IMR-90 (cell line): Measurements from ENCODE around the gene DCAF5. TPM values are rescaled to one million over a fixed set of nuclear protein-coding genes. Genes with fewer than 3 reads are reported as not detected.

Experiments used
- ATAC-seq: fragments of 200-7000 bp; cut with Tn5 transposase; 2 replicates; pipeline ENCODE4 v1.9.1; 2020; ENCODE audit warnings: low read depth, mild to moderate bottlenecking, moderate library complexity
- BruUV-seq: library from RNA; stranded (reverse); fragments of 400-500 nt; replicated peaks from 2 replicates; lab custom pipeline; 2021; lab: Mats Ljungman, UMichigan
- CTCF ChIA-PET: fragments of 300-600 bp; formaldehyde crosslinking; extraction: SDS; loops from one replicate; lab custom pipeline; 2021; ENCODE audit warnings: antibody characterized with exemption; lab: Yijun Ruan, JAX
- POLR2A ChIA-PET: fragments of 300-600 bp; sonication (Branson Sonifier 250); formaldehyde crosslinking; loops from one replicate; lab custom pipeline; 2022; ENCODE audit warnings: antibody characterized with exemption; ENCODE audit not compliant: unreplicated experiment; lab: Charles Lee
- DNase-seq: peaks from one replicate; pipeline ENCODE4 v3.0.0; 2013
- H2AFZ ChIP-seq: replicated peaks from 2 replicates; pipeline ENCODE3; 2013; ENCODE audit warnings: low read length, mild to moderate bottlenecking; ENCODE audit not compliant: poor library complexity
- H2AK5ac ChIP-seq: 2 replicates; pipeline ENCODE4 v1.6.1; 2013; ENCODE audit warnings: low read depth, low read length, inconsistent platforms
- H2AK9ac ChIP-seq: replicated peaks from 2 replicates; pipeline ENCODE3; 2013; ENCODE audit warnings: mild to moderate bottlenecking, low read depth, low read length, moderate library complexity; ENCODE audit not compliant: poor library complexity
- H2BK120ac ChIP-seq: 2 replicates; pipeline ENCODE4 v1.6.1; 2013; ENCODE audit warnings: low read depth, low read length, inconsistent platforms
- H2BK15ac ChIP-seq: 3 replicates; pipeline ENCODE4 v1.6.1; 2013; ENCODE audit warnings: low read depth, low read length, inconsistent platforms
- H2BK20ac ChIP-seq: 2 replicates; pipeline ENCODE4 v1.6.1; 2013; ENCODE audit warnings: low read depth, mild to moderate bottlenecking, inconsistent platforms, low read length, moderate library complexity
- H2BK5ac ChIP-seq: 2 replicates; pipeline ENCODE4 v1.6.1; 2013; ENCODE audit warnings: mild to moderate bottlenecking, low read depth, low read length, inconsistent platforms; ENCODE audit not compliant: poor library complexity, severe bottlenecking
- H3K14ac ChIP-seq: replicated peaks from 2 replicates; pipeline ENCODE4 v1.6.1; 2013; ENCODE audit warnings: low read depth, low read length, inconsistent platforms
- H3K18ac ChIP-seq: 2 replicates; pipeline ENCODE4 v1.6.1; 2013; ENCODE audit warnings: low read depth, low read length, control low read depth
- H3K23ac ChIP-seq: 2 replicates; pipeline ENCODE4 v1.6.1; 2013; ENCODE audit warnings: low read depth, low read length, inconsistent platforms
- H3K27ac ChIP-seq: 2 replicates; pipeline ENCODE4 v1.5.1; 2013; ENCODE audit warnings: mild to moderate bottlenecking, control low read depth, low read length; ENCODE audit not compliant: insufficient read depth
- H3K27me3 ChIP-seq: 2 replicates; pipeline ENCODE4 v1.6.1; 2013; ENCODE audit warnings: low read length; ENCODE audit not compliant: control insufficient read depth, insufficient read depth
- H3K36me3 ChIP-seq: 2 replicates; pipeline ENCODE4 v1.6.1; 2013; ENCODE audit warnings: low read length, mixed read lengths; ENCODE audit not compliant: control insufficient read depth, insufficient read depth
- H3K4ac ChIP-seq: 2 replicates; pipeline ENCODE4 v1.6.1; 2013; ENCODE audit warnings: low read depth, low read length, inconsistent platforms
- H3K4me1 ChIP-seq: 2 replicates; pipeline ENCODE4 v1.6.1; 2013; ENCODE audit warnings: low read length, mixed read lengths; ENCODE audit not compliant: control insufficient read depth, insufficient read depth
- H3K4me2 ChIP-seq: 2 replicates; pipeline ENCODE4 v1.6.1; 2013; ENCODE audit warnings: low read depth, mild to moderate bottlenecking, control low read depth, low read length, moderate library complexity
- H3K4me3 ChIP-seq: 2 replicates; pipeline ENCODE4 v1.5.1; 2013; ENCODE audit warnings: low read depth, mild to moderate bottlenecking, control low read depth, low read length, moderate library complexity; ENCODE audit not compliant: insufficient read depth
- H3K56ac ChIP-seq: 2 replicates; pipeline ENCODE4 v1.6.1; 2013; ENCODE audit warnings: low read length, inconsistent platforms; ENCODE audit not compliant: insufficient read depth; ENCODE audit errors: extremely low read depth
- H3K79me1 ChIP-seq, 2 experiments: 2 replicates each; pipeline ENCODE4 v1.6.1; 2013; ENCODE audit warnings: low read length in 2 of 2, inconsistent platforms in 1 of 2, low read depth in 1 of 2
- H3K9ac ChIP-seq: 2 replicates; pipeline ENCODE4 v1.6.1; 2013; ENCODE audit warnings: low read depth, low read length, control low read depth
- H3K9me1 ChIP-seq: 2 replicates; pipeline ENCODE4 v1.6.1; 2013; ENCODE audit warnings: low read length, inconsistent platforms; ENCODE audit not compliant: insufficient read depth
- H3K9me3 ChIP-seq: 2 replicates; pipeline ENCODE4 v1.6.1; 2013; ENCODE audit warnings: low read length; ENCODE audit not compliant: control insufficient read depth, insufficient read depth
- H4K20me1 ChIP-seq: 2 replicates; pipeline ENCODE4 v1.6.1; 2013; ENCODE audit warnings: low read length, inconsistent platforms; ENCODE audit not compliant: insufficient read depth
- H4K5ac ChIP-seq: 2 replicates; pipeline ENCODE4 v1.6.1; 2013; ENCODE audit warnings: mild to moderate bottlenecking, low read depth, low read length, control low read depth
- H4K8ac ChIP-seq, 2 experiments: 2 replicates each; pipeline ENCODE4 v1.6.1; 2013; ENCODE audit warnings: low read depth in 2 of 2, low read length in 2 of 2, control low read depth in 1 of 2, inconsistent platforms in 1 of 2
- H4K91ac ChIP-seq: 2 replicates; pipeline ENCODE4 v1.6.1; 2013; ENCODE audit warnings: low read depth, low read length, inconsistent platforms; ENCODE audit not compliant: insufficient read depth
- BHLHE40 ChIP-seq: fragments of 150-350 bp; IDR thresholded peaks from 2 replicates; pipeline ENCODE4 v1.6.1; 2016; ENCODE audit warnings: mild to moderate bottlenecking, low read depth, low read length
- CEBPB ChIP-seq: IDR thresholded peaks from 2 replicates; pipeline ENCODE4 v1.6.1; 2012; ENCODE audit warnings: low read depth, low read length, improper control_type of control experiment
- CHD1 ChIP-seq: IDR thresholded peaks from 2 replicates; pipeline ENCODE4 v1.6.1; 2012; ENCODE audit warnings: low read depth, low read length, improper control_type of control experiment
- CTCF ChIP-seq: conservative IDR thresholded peaks from 2 replicates; pipeline ENCODE4 v1.5.1; 2012; ENCODE audit warnings: mild to moderate bottlenecking, low read depth, low read length, improper control_type of control experiment
- ELK1 ChIP-seq: fragments of 150-350 bp; IDR thresholded peaks from 2 replicates; pipeline ENCODE4 v1.6.1; 2016; ENCODE audit warnings: low read depth, mild to moderate bottlenecking, low read length, moderate library complexity, borderline replicate concordance
- FOS ChIP-seq: fragments of 150-350 bp; IDR thresholded peaks from 2 replicates; pipeline ENCODE4 v1.6.1; 2016; ENCODE audit warnings: low read depth, low read length
- MAFK ChIP-seq: IDR thresholded peaks from 2 replicates; pipeline ENCODE4 v1.6.1; 2012; ENCODE audit warnings: low read depth, low read length, improper control_type of control experiment
- MAZ ChIP-seq: IDR thresholded peaks from 2 replicates; pipeline ENCODE4 v1.6.1; 2012; ENCODE audit warnings: low read depth, mild to moderate bottlenecking, low read length, improper control_type of control experiment, moderate library complexity, borderline replicate concordance
- MXI1 ChIP-seq: IDR thresholded peaks from 2 replicates; pipeline ENCODE4 v1.6.1; 2012; ENCODE audit warnings: low read depth, mild to moderate bottlenecking, low read length, moderate library complexity, borderline replicate concordance
- NFE2L2 ChIP-seq: fragments of 150-350 bp; IDR thresholded peaks from 2 replicates; pipeline ENCODE4 v1.6.1; 2016; ENCODE audit warnings: low read depth, mild to moderate bottlenecking, low read length
- POLR2A ChIP-seq: IDR thresholded peaks from 2 replicates; pipeline ENCODE4 v1.6.1; 2012; ENCODE audit warnings: mild to moderate bottlenecking, low read depth, low read length
- RAD21 ChIP-seq: IDR thresholded peaks from 2 replicates; pipeline ENCODE4 v1.6.1; 2012; ENCODE audit warnings: low read length, improper control_type of control experiment
- RCOR1 ChIP-seq: IDR thresholded peaks from 2 replicates; pipeline ENCODE4 v1.6.1; 2012; ENCODE audit warnings: mild to moderate bottlenecking, low read length, improper control_type of control experiment; ENCODE audit not compliant: insufficient replicate concordance
- RFX5 ChIP-seq: IDR thresholded peaks from 2 replicates; pipeline ENCODE4 v1.8.0; 2012; ENCODE audit warnings: low read depth, mild to moderate bottlenecking, low read length, moderate library complexity
- SMC3 ChIP-seq: fragments of 150-350 bp; IDR thresholded peaks from 2 replicates; pipeline ENCODE4 v1.6.1; 2016; ENCODE audit warnings: low read depth, mild to moderate bottlenecking, antibody characterized with exemption, low read length, moderate library complexity
- USF2 ChIP-seq: fragments of 150-350 bp; IDR thresholded peaks from 2 replicates; pipeline ENCODE4 v1.6.1; 2017; ENCODE audit warnings: mild to moderate bottlenecking, antibody characterized with exemption, low read length, low read depth
- WGBS, 2 experiments: methylation state at CpG; one replicate each; pipeline versions ENCODE4 v1.1.5 to v1.1.7; 2013; ENCODE audit warnings: missing lambda C conversion rate in 2 of 2; ENCODE audit not compliant: insufficient read length in 1 of 2; ENCODE audit errors: extremely low coverage in 2 of 2; 5-methylcytosine and 5-hydroxymethylcytosine counted together
- dilution Hi-C: fragments of 300-500 bp; cut with HindIII; formaldehyde crosslinking; loops from one replicate; pipeline ENCODE4 v1.14.3; 2018; ENCODE audit warnings: low sequenced_read_pairs; ENCODE audit not compliant: unreplicated experiment
- in situ Hi-C: fragments of 300-500 bp; cut with MboI; formaldehyde crosslinking; loops from 3 replicates; pipeline ENCODE4 v1.14.3; 2019; ENCODE audit warnings: low sequenced_read_pairs, inconsistent platforms, mixed read lengths
- intact Hi-C: fragments of 100-400 bp; cut with micrococcal nuclease; formaldehyde crosslinking; loops from 2 replicates; pipeline ENCODE4 v1.10.0; 2022
- polyA plus RNA-seq, 3 experiments: library from polyadenylated mRNA; depleted of rRNA; stranded (reverse); fragments of >200 nt; gene quantifications; 2 replicates each; pipeline ENCODE4 v1.2.3, GENCODE V29; 2012; ENCODE audit warnings: low replicate concordance in 1 of 3
- total RNA-seq: library from RNA; depleted of rRNA; stranded (reverse); fragments of >200 nt; gene quantifications from 2 replicates; pipeline ENCODE4 v1.2.3, GENCODE V29; 2012

DCAF5 gene
- total and polyA plus RNA-seq, 2 of the 4 experiments (the other 2 are of a cell fraction) = 17.6 to 30.4 TPM

GRCh38 chr14:69087061-69087461, 65.9 kb downstream of the DCAF5 start:
- Histone ChIP-seq H3K14ac (peak overlapping the region; percentile 71; the same call in 1 of the 2 replicates), H2AK5ac (no peak overlapping the region), H3K9ac (no peak overlapping the region), H3K27ac (no peak overlapping the region), H2BK5ac (peak overlapping the region; percentile 69), H2AFZ (no peak overlapping the region), H2AK9ac (no peak overlapping the region), H3K27me3 (no peaks in the 10 kb centered on the region), H3K9me1 (peaks cover 7% of the 10 kb centered on the region; the same call in 1 of the 2 replicates), H3K4me2 (no peak overlapping the region; the same call in 1 of the 2 replicates), H3K9me3 (no peaks in the 10 kb centered on the region), H3K4ac (no peak overlapping the region), H4K91ac (no peak overlapping the region), H3K18ac (no peak overlapping the region; the same call in 1 of the 2 replicates), H4K8ac (no peak overlapping the region), H2BK15ac (no peak overlapping the region), H3K4me3 (no peak overlapping the region), H3K36me3 (peaks cover 33% of the 10 kb centered on the region), H4K20me1 (no peaks in the 10 kb centered on the region), H4K5ac (no peak overlapping the region), H3K4me1 (peaks cover 3% of the 10 kb centered on the region; the same call in 1 of the 2 replicates), H3K79me1 (peaks cover 25 to 55% of the 10 kb centered on the region in 2 experiments), H2BK20ac (no peak overlapping the region), H3K23ac (peak overlapping the region; percentile 2; the same call in 1 of the 2 replicates), H3K56ac (no peak overlapping the region), H2BK120ac (no peak overlapping the region)
- peak; percentile 28 for DNase-seq
- BruUV-seq = no TSS peak
- dilution Hi-C loops = no loop called here
- WGBS, 2 experiments = no CpG with 5 or more reads among the region's 3 CpGs
- in situ Hi-C loops = no loop called here
- no peak for TF ChIP-seq RAD21
- no peak for TF ChIP-seq NFE2L2
- no peak for TF ChIP-seq ELK1
- TF ChIP-seq MXI1 = no peak
- no peak for TF ChIP-seq MAZ
- no peak for TF ChIP-seq MAFK
- TF ChIP-seq FOS = no peak
- no peak for TF ChIP-seq CEBPB
- no peak for TF ChIP-seq SMC3
- TF ChIP-seq RFX5 = no peak
- no peak for TF ChIP-seq USF2
- no peak for TF ChIP-seq BHLHE40
- TF ChIP-seq CHD1 = no peak
- TF ChIP-seq RCOR1 = no peak
- no peak for TF ChIP-seq POLR2A
- TF ChIP-seq CTCF = no peak
- ChIA-PET CTCF (no interaction called here), POLR2A (no interaction called here)
- intact Hi-C loops = no loop called here
- ATAC-seq = no peak; the same call in 1 of the 2 replicates
